MM.1S (cell line): ENCODE measurements around the gene HOMER3.

Experiments
- DNase-seq: peaks from one replicate; pipeline ENCODE4 v3.0.0-alpha.2; 2015
- H2AFZ ChIP-seq: fragments of 300-600 bp; sonication (generic); 2 replicates; pipeline ENCODE4 v1.6.0; 2016; ENCODE audit warnings: antibody characterized with exemption, low read length
- H3F3A ChIP-seq: fragments of 300-600 bp; sonication (generic); 2 replicates; pipeline ENCODE4 v1.6.1; 2016; ENCODE audit warnings: mild to moderate bottlenecking, antibody characterized with exemption, low read length, moderate library complexity, mixed read lengths; ENCODE audit not compliant: insufficient read depth
- H3K27ac ChIP-seq: fragments of 300-600 bp; sonication (generic); 2 replicates; pipeline ENCODE4 v1.5.1; 2016; ENCODE audit warnings: mild to moderate bottlenecking, low read length
- H3K27me3 ChIP-seq: fragments of 300-600 bp; sonication (generic); replicated peaks from 2 replicates; pipeline ENCODE4 v1.6.0; 2016; ENCODE audit warnings: low read length; ENCODE audit not compliant: insufficient read depth
- H3K36me3 ChIP-seq: fragments of 300-600 bp; sonication (generic); replicated peaks from 2 replicates; pipeline ENCODE4 v1.6.1; 2016; ENCODE audit warnings: mild to moderate bottlenecking, low read length, mixed read lengths; ENCODE audit not compliant: insufficient read depth
- H3K4me1 ChIP-seq: fragments of 300-600 bp; sonication (generic); 2 replicates; pipeline ENCODE4 v1.6.1; 2016; ENCODE audit warnings: low read length, mixed read lengths
- H3K4me2 ChIP-seq: fragments of 300-600 bp; sonication (generic); 2 replicates; pipeline ENCODE4 v1.6.0; 2016; ENCODE audit warnings: low read depth, low read length
- H3K4me3 ChIP-seq: fragments of 300-600 bp; sonication (generic); 2 replicates; pipeline ENCODE4 v1.5.1; 2016; ENCODE audit warnings: low read length, mixed read lengths
- H3K79me2 ChIP-seq: fragments of 300-600 bp; sonication (generic); 2 replicates; pipeline ENCODE4 v1.6.1; 2016; ENCODE audit warnings: mixed run types, low read length, mixed read lengths
- H3K9ac ChIP-seq: fragments of 300-600 bp; sonication (generic); 2 replicates; pipeline ENCODE4 v1.6.1; 2016; ENCODE audit warnings: low read length, mixed read lengths
- H3K9me2 ChIP-seq: fragments of 300-600 bp; sonication (generic); replicated peaks from 2 replicates; pipeline ENCODE4 v1.6.1; 2016; ENCODE audit warnings: mild to moderate bottlenecking, low read length, mixed read lengths; ENCODE audit not compliant: insufficient read depth
- H3K9me3 ChIP-seq: fragments of 300-600 bp; sonication (generic); replicated peaks from 2 replicates; pipeline ENCODE4 v1.6.1; 2016; ENCODE audit warnings: mild to moderate bottlenecking, low read length, mixed read lengths; ENCODE audit not compliant: insufficient read depth
- H4K20me1 ChIP-seq: fragments of 300-600 bp; sonication (generic); 2 replicates; pipeline ENCODE4 v1.6.1; 2016; ENCODE audit warnings: mild to moderate bottlenecking, low read length, moderate library complexity, mixed read lengths; ENCODE audit not compliant: insufficient read depth
- CTCF ChIP-seq: fragments of 300-600 bp; sonication (generic); IDR thresholded peaks from 2 replicates; pipeline ENCODE4 v1.5.1; 2016; ENCODE audit warnings: antibody characterized with exemption, low read length, mixed read lengths
- EZH2 ChIP-seq: fragments of 300-600 bp; sonication (generic); optimal IDR thresholded peaks from 2 replicates; pipeline ENCODE3; 2017; ENCODE audit warnings: low read depth, mild to moderate bottlenecking, antibody characterized with exemption, low read length, mixed read lengths
- EZH2phosphoT487 ChIP-seq: fragments of 300-600 bp; sonication (generic); IDR thresholded peaks from 2 replicates; pipeline ENCODE4 v1.6.1; 2018; ENCODE audit warnings: antibody characterized with exemption, low read length

Gene HOMER3

GRCh38 chr19:18933297-18933696, 7.7 kb downstream of the HOMER3 start:
- no peaks in the 10 kb centered on the region for H3K9me2 ChIP-seq
- no peaks in the 10 kb centered on the region for H3K36me3 ChIP-seq
- H3K9ac ChIP-seq: no peak overlapping the region
- no peaks in the 10 kb centered on the region for H3K4me1 ChIP-seq
- DNase-seq: no peak
- TF ChIP-seq CTCF (no peak), EZH2 (no peak), EZH2phosphoT487 (no peak)
- H3F3A ChIP-seq: peaks cover 7% of the 10 kb centered on the region; the same call in 1 of the 2 replicates
- no peaks in the 10 kb centered on the region for H3K9me3 ChIP-seq
- peaks cover 10% of the 10 kb centered on the region; the same call in 1 of the 2 replicates for H3K79me2 ChIP-seq
- no peaks in the 10 kb centered on the region for H4K20me1 ChIP-seq
- H3K27ac ChIP-seq: no peak overlapping the region
- H3K4me3 ChIP-seq: no peak overlapping the region
- H3K4me2 ChIP-seq: no peak overlapping the region
- H3K27me3 ChIP-seq: no peaks in the 10 kb centered on the region
- H2AFZ ChIP-seq: no peak overlapping the region

GRCh38 chr19:18932216-18932841, 8.7 kb downstream of the HOMER3 start:
- Histone ChIP-seq H3F3A (peaks cover 7% of the 10 kb centered on the region; the same call in 1 of the 2 replicates), H3K9ac (no peak overlapping the region), H3K4me2 (peak overlapping the region; percentile 41; the same call in 1 of the 2 replicates), H3K4me1 (no peaks in the 10 kb centered on the region), H3K9me2 (no peaks in the 10 kb centered on the region), H3K27ac (no peak overlapping the region), H3K79me2 (peaks cover 8% of the 10 kb centered on the region; the same call in 1 of the 2 replicates), H4K20me1 (no peaks in the 10 kb centered on the region), H2AFZ (no peak overlapping the region), H3K36me3 (no peaks in the 10 kb centered on the region), H3K27me3 (no peaks in the 10 kb centered on the region), H3K4me3 (no peak overlapping the region), H3K9me3 (no peaks in the 10 kb centered on the region)
- TF ChIP-seq EZH2phosphoT487: no peak
- no peak for TF ChIP-seq EZH2
- DNase-seq: peak; percentile 38

GRCh38 chr19:18931316-18932162, 9.5 kb downstream of the HOMER3 start:
- no peak for TF ChIP-seq EZH2phosphoT487
- H3K4me1 ChIP-seq: no peaks in the 10 kb centered on the region
- no peaks in the 10 kb centered on the region for H3K36me3 ChIP-seq
- H3F3A ChIP-seq: peaks cover 7% of the 10 kb centered on the region; the same call in 1 of the 2 replicates
- no peaks in the 10 kb centered on the region for H3K9me3 ChIP-seq
- H3K4me3 ChIP-seq: no peak overlapping the region
- no peaks in the 10 kb centered on the region for H3K27me3 ChIP-seq
- no peak overlapping the region for H3K27ac ChIP-seq
- DNase-seq: no peak
- H3K4me2 ChIP-seq: no peak overlapping the region
- peaks cover 8% of the 10 kb centered on the region; the same call in 1 of the 2 replicates for H3K79me2 ChIP-seq
- H3K9me2 ChIP-seq: no peaks in the 10 kb centered on the region
- no peaks in the 10 kb centered on the region for H4K20me1 ChIP-seq
- H3K9ac ChIP-seq: no peak overlapping the region
- H2AFZ ChIP-seq: no peak overlapping the region

GRCh38 chr19:18929311-18929710, 11.7 kb downstream of the HOMER3 start:
- no peak for TF ChIP-seq CTCF
- no peak for TF ChIP-seq EZH2phosphoT487
- TF ChIP-seq EZH2: no peak
- Histone ChIP-seq H3K4me3 (no peak overlapping the region), H3K4me1 (no peaks in the 10 kb centered on the region), H2AFZ (no peak overlapping the region), H3K9me2 (no peaks in the 10 kb centered on the region), H3F3A (peaks cover 7% of the 10 kb centered on the region; the same call in 1 of the 2 replicates), H3K9ac (no peak overlapping the region), H3K36me3 (0 out of 2 replicates have a peak, but pooled peaks cover 5% of the 10 kb centered on the region), H3K79me2 (peaks cover 13% of the 10 kb centered on the region), H3K9me3 (no peaks in the 10 kb centered on the region), H3K4me2 (no peak overlapping the region), H3K27ac (no peak overlapping the region), H3K27me3 (no peaks in the 10 kb centered on the region), H4K20me1 (no peaks in the 10 kb centered on the region)
- DNase-seq: no peak
